SK-N-SH treated with all-trans-retinoic acid at 6 μM for 48 hours (cell line): ENCODE data around the gene SPRED1.

ENCODE experiments used
- ATAC-seq: fragments of 200-7000 bp; cut with Tn5 transposase; 3 replicates; pipeline ENCODE4 v1.9.1; 2020; ENCODE audit warnings: mild to moderate bottlenecking, moderate library complexity
- ARNTL ChIP-seq: fragments of 450-650 bp; formaldehyde crosslinking; IDR thresholded peaks from 2 replicates; pipeline ENCODE4 v1.5.0; 2020; ENCODE audit warnings: low read depth, mild to moderate bottlenecking, moderate library complexity, borderline replicate concordance
- CREB5 ChIP-seq: fragments of 250-450 bp; sonication (Bioruptor Pico); IDR thresholded peaks from 2 replicates; pipeline ENCODE4 v1.5.1; 2020; ENCODE audit warnings: low read depth, mild to moderate bottlenecking, moderate library complexity
- CSDC2 ChIP-seq: fragments of 250-450 bp; sonication (Bioruptor Pico); IDR thresholded peaks from 2 replicates; pipeline ENCODE4 v1.5.0; 2020; ENCODE audit warnings: mild to moderate bottlenecking, moderate library complexity
- ESRRG ChIP-seq: fragments of 250-450 bp; sonication (Bioruptor Pico); IDR thresholded peaks from 2 replicates; pipeline ENCODE4 v1.6.1; 2021; ENCODE audit warnings: mild to moderate bottlenecking
- GLIS3 ChIP-seq: fragments of 250-450 bp; sonication (Bioruptor Pico); IDR thresholded peaks from 2 replicates; pipeline ENCODE4 v1.5.0; 2020; ENCODE audit warnings: mild to moderate bottlenecking, moderate library complexity
- ISL1 ChIP-seq: fragments of 250-450 bp; sonication (Bioruptor Pico); IDR thresholded peaks from 2 replicates; pipeline ENCODE4 v2.1.2; 2022; ENCODE audit warnings: mild to moderate bottlenecking, moderate library complexity
- OSR1 ChIP-seq: fragments of 250-450 bp; sonication (Bioruptor Pico); IDR thresholded peaks from 2 replicates; pipeline ENCODE4 v1.8.0; 2022; ENCODE audit warnings: moderate library complexity, mild to moderate bottlenecking, inconsistent platforms
- POU6F1 ChIP-seq: fragments of 250-450 bp; sonication (Bioruptor Pico); IDR thresholded peaks from 2 replicates; pipeline ENCODE4 v1.8.0; 2021; ENCODE audit warnings: low read depth, mild to moderate bottlenecking, moderate library complexity, borderline replicate concordance
- PPARA ChIP-seq: fragments of 250-450 bp; sonication (Bioruptor Pico); IDR thresholded peaks from 2 replicates; pipeline ENCODE4 v1.5.0; 2020; ENCODE audit warnings: mild to moderate bottlenecking, borderline replicate concordance
- RARB ChIP-seq: fragments of 250-450 bp; sonication (Bioruptor Pico); IDR thresholded peaks from 2 replicates; pipeline ENCODE4 v1.8.0; 2021; ENCODE audit warnings: mild to moderate bottlenecking, moderate library complexity
- SNAI2 ChIP-seq: fragments of 250-450 bp; sonication (Bioruptor Pico); IDR thresholded peaks from 2 replicates; pipeline ENCODE4 v1.5.0; 2020; ENCODE audit warnings: mild to moderate bottlenecking, moderate library complexity
- TCF4 ChIP-seq: fragments of 250-450 bp; sonication (Bioruptor Pico); IDR thresholded peaks from 2 replicates; pipeline ENCODE4 v1.8.0; 2021; ENCODE audit warnings: mild to moderate bottlenecking, moderate library complexity, borderline replicate concordance
- TOX ChIP-seq: fragments of 250-450 bp; sonication (Bioruptor Pico); IDR thresholded peaks from 2 replicates; pipeline ENCODE4 v1.8.0; 2021; ENCODE audit warnings: mild to moderate bottlenecking, moderate library complexity, borderline replicate concordance
- ZC3H10 ChIP-seq: fragments of 250-450 bp; sonication (Bioruptor Pico); IDR thresholded peaks from 2 replicates; pipeline ENCODE4 v1.5.1; 2021; ENCODE audit warnings: mild to moderate bottlenecking, moderate library complexity
- ZFP3 ChIP-seq: fragments of 250-450 bp; sonication (Bioruptor Pico); IDR thresholded peaks from 2 replicates; pipeline ENCODE4 v1.5.0; 2020; ENCODE audit warnings: mild to moderate bottlenecking, moderate library complexity
- ZFP30 ChIP-seq: fragments of 450-650 bp; formaldehyde crosslinking; IDR thresholded peaks from 2 replicates; pipeline ENCODE4 v1.5.0; 2022; ENCODE audit warnings: mild to moderate bottlenecking, moderate library complexity
- ZNF565 ChIP-seq: fragments of 450-650 bp; formaldehyde crosslinking; conservative IDR thresholded peaks from 2 replicates; pipeline ENCODE4 v1.5.0; 2020; ENCODE audit warnings: low read depth, mild to moderate bottlenecking, moderate library complexity
- ZNF70 ChIP-seq: fragments of 450-650 bp; formaldehyde crosslinking; IDR thresholded peaks from 2 replicates; pipeline ENCODE4 v1.5.0; 2020; ENCODE audit warnings: mild to moderate bottlenecking, moderate library complexity
- ZNF8 ChIP-seq: fragments of 450-650 bp; formaldehyde crosslinking; IDR thresholded peaks from 2 replicates; pipeline ENCODE4 v1.5.0; 2020; ENCODE audit warnings: mild to moderate bottlenecking, moderate library complexity
- TF ChIP-seq, protein P1 (sequence below): fragments of 250-450 bp; sonication (Bioruptor Pico); IDR thresholded peaks from 2 replicates; pipeline ENCODE4 v1.8.0; 2020; ENCODE audit warnings: mild to moderate bottlenecking, moderate library complexity, borderline replicate concordance
- TF ChIP-seq, protein P2 (sequence below): fragments of 250-450 bp; sonication (Bioruptor Pico); IDR thresholded peaks from 2 replicates; pipeline ENCODE4 v1.5.0; 2020; ENCODE audit warnings: mild to moderate bottlenecking, moderate library complexity

Gene SPRED1

GRCh38 chr15:38320866-38321265, 68.2 kb downstream of the SPRED1 start:
- TF ChIP-seq ZNF8 (CRISPR knock-in tag) (no peak), ESRRG (CRISPR knock-in tag) (no peak), CSDC2 (CRISPR knock-in tag) (no peak), POU6F1 (CRISPR knock-in tag) (no peak)
- no peak for ATAC-seq

GRCh38 chr15:38323895-38324294, 71.3 kb downstream of the SPRED1 start:
- ATAC-seq, result no peak
- TF ChIP-seq RARB (CRISPR knock-in tag) (no peak), SNAI2 (CRISPR knock-in tag) (no peak), CSDC2 (CRISPR knock-in tag) (no peak), ZNF8 (CRISPR knock-in tag) (no peak), ZNF565 (no peak), CREB5 (CRISPR knock-in tag) (no peak), OSR1 (no peak), ESRRG (CRISPR knock-in tag) (no peak), ISL1 (CRISPR knock-in tag) (no peak), ZFP30 (CRISPR knock-in tag) (no peak), ZNF70 (no peak), PPARA (CRISPR knock-in tag) (no peak), ZFP3 (no peak)
- TF ChIP-seq, protein P1, sequence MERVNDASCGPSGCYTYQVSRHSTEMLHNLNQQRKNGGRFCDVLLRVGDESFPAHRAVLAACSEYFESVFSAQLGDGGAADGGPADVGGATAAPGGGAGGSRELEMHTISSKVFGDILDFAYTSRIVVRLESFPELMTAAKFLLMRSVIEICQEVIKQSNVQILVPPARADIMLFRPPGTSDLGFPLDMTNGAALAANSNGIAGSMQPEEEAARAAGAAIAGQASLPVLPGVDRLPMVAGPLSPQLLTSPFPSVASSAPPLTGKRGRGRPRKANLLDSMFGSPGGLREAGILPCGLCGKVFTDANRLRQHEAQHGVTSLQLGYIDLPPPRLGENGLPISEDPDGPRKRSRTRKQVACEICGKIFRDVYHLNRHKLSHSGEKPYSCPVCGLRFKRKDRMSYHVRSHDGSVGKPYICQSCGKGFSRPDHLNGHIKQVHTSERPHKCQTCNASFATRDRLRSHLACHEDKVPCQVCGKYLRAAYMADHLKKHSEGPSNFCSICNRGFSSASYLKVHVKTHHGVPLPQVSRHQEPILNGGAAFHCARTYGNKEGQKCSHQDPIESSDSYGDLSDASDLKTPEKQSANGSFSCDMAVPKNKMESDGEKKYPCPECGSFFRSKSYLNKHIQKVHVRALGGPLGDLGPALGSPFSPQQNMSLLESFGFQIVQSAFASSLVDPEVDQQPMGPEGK (CRISPR knock-in tag), result no peak
- TF ChIP-seq, all 23 proteins: peak for 0

DNA sequence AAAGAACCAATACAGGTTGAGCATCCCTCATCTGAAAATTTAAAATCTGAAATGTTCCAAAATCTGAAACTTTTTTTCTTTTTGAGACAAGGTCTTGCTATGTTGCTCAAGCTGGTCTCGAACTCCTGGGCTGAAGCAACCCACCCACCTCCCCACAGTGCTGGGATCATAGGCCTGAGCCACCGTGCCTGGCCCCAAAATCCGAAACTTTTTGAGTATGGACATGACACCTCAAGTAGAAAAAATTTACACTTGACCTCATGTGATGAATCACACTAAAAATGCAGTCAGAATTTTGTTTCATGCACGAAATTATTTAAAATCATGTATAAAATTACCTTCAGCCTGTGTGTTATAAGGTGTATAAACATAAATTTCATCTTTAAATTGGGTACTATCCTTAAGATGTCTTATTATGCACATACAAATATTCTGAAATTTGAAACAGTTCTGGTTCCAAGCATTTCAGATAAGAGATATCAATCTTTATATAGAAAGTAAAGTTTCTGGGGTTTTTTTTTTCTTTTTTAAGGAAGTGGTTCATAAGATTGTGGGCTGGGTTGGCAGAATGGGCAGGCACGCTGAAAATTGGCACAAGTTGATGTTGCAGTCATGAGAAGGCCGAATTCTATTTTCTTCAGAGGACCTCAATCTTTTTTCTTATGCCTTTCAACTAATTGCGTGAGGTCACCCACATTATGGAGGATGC, 72.5 kb downstream of the SPRED1 start:
- ATAC-seq, result no peak
- no peak for TF ChIP-seq SNAI2 (CRISPR knock-in tag)
- TF ChIP-seq, protein P2, sequence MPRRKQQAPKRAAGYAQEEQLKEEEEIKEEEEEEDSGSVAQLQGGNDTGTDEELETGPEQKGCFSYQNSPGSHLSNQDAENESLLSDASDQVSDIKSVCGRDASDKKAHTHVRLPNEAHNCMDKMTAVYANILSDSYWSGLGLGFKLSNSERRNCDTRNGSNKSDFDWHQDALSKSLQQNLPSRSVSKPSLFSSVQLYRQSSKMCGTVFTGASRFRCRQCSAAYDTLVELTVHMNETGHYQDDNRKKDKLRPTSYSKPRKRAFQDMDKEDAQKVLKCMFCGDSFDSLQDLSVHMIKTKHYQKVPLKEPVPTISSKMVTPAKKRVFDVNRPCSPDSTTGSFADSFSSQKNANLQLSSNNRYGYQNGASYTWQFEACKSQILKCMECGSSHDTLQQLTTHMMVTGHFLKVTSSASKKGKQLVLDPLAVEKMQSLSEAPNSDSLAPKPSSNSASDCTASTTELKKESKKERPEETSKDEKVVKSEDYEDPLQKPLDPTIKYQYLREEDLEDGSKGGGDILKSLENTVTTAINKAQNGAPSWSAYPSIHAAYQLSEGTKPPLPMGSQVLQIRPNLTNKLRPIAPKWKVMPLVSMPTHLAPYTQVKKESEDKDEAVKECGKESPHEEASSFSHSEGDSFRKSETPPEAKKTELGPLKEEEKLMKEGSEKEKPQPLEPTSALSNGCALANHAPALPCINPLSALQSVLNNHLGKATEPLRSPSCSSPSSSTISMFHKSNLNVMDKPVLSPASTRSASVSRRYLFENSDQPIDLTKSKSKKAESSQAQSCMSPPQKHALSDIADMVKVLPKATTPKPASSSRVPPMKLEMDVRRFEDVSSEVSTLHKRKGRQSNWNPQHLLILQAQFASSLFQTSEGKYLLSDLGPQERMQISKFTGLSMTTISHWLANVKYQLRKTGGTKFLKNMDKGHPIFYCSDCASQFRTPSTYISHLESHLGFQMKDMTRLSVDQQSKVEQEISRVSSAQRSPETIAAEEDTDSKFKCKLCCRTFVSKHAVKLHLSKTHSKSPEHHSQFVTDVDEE (CRISPR knock-in tag), result no peak
- TF ChIP-seq ZFP3, result no peak
- TF ChIP-seq GLIS3 (CRISPR knock-in tag), result no peak
- TF ChIP-seq ESRRG (CRISPR knock-in tag), result no peak
- TF ChIP-seq ZC3H10 (CRISPR knock-in tag), result no peak
- no peak for TF ChIP-seq ZNF8 (CRISPR knock-in tag)
- TF ChIP-seq POU6F1 (CRISPR knock-in tag), result no peak
- no peak for TF ChIP-seq ZNF70
- no peak for TF ChIP-seq PPARA (CRISPR knock-in tag)
- no peak for TF ChIP-seq ZNF565
- no peak for TF ChIP-seq ARNTL (CRISPR knock-in tag)

DNA sequence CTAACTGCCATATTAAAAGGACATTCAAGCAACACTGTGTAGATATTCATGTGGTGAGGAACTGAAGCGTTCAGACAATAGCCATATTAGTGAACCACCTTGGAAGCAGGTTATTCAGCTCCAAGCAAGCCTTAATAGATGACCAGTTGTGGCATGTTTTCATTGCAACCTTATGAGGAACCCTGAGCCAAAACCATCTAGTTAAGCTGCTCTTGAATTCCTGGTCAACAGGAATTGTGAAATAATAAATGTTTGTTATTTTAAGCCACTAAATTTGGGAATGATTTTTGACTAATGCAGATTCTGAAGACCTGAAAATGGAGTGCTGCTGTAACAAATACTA, 73.0 kb downstream of the SPRED1 start:
- no peak for ATAC-seq
- TF ChIP-seq TOX (no peak), RARB (CRISPR knock-in tag) (no peak), SNAI2 (CRISPR knock-in tag) (no peak), ZNF8 (CRISPR knock-in tag) (no peak), ARNTL (CRISPR knock-in tag) (no peak), ISL1 (CRISPR knock-in tag) (no peak), POU6F1 (CRISPR knock-in tag) (no peak), GLIS3 (CRISPR knock-in tag) (no peak), TCF4 (CRISPR knock-in tag) (no peak), CSDC2 (CRISPR knock-in tag) (no peak), ZNF70 (no peak), ZC3H10 (CRISPR knock-in tag) (no peak), ZNF565 (no peak), CREB5 (CRISPR knock-in tag) (no peak)
